DMS53 treated with DMSO at 0.1 percent for 48 hours (cell line): Measurements from ENCODE around the gene COL6A3.
"Not testable (repeated sequence)": the region's sequence is repeated elsewhere in the genome, so short reads cannot be mapped to it uniquely, and the experiment has no call there.

Experiments
- DNase-seq: peaks from one replicate; lab custom pipeline; 2025; ENCODE audit not compliant: unreplicated experiment; lab: John Stamatoyannopoulos, UW

Gene COL6A3

DNA sequence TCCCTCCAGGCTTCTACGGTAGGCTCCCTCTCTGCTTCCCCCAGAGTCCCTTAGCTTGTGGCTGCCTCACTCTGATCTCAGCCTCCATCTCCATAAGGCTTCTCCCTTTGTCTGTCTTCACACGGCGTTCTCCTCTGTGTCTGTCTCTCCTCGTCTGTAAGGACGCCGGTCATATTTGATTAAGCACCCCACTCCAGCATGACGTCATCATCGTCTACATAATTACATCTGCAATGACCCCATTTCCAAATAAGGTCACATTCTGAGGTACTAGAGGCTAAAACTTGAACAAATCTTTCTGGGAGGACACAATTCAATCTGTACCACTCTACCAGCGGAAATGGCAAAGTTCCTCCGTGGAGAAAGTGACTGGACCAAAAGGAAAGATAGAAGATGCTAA, 8.3 kb upstream of the COL6A3 start:
- DNase-seq = no peak

DNA sequence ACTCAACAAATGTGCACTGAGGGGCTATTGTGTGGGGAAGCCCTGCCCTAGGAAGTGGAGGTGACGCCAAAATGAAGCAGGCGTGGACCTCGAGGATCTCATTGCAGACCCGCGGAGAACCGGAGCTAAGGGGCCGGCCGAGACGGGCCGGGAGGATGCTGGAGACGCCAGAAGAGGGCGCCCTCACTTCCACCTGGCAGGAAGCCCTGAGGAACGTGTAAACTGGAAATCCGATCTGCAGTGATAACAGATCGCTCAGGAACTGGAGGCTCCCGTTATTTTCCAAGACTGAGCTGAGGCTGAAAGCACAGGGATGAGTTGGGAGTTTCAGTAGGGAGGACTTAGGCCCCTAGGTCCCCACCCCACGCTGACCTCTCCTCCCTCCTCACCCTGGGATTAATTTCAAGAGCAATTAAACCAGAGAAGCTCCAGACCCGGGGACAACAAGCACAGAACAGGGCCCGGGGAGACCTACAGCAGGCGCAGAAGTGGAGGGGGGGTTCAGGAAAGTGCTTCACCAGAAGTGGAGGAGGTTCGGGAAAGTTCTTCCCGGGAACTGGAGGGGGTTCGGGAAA, 7.7 kb upstream of the COL6A3 start:
- peak; percentile 91 for DNase-seq

DNA sequence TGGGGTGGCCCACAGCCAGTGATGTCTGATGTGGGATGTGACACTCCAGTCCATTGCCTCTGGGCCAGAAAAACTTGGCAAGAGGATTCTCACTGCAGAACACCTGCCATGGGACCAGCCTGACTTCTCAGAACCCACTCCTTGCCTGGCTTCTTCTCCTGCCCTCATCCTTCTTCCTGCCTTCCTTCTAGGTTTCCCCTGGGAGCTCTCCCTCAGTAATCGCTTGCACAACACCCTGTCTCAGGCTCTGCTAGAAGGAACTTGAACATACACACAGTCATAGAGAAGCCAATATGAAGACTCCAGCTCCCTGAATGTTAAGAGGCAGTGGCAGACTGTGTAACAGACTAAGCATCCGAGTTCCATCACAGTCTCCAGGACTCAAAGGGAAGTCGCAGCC, 4.3 kb upstream of the COL6A3 start:
- no peak for DNase-seq

DNA sequence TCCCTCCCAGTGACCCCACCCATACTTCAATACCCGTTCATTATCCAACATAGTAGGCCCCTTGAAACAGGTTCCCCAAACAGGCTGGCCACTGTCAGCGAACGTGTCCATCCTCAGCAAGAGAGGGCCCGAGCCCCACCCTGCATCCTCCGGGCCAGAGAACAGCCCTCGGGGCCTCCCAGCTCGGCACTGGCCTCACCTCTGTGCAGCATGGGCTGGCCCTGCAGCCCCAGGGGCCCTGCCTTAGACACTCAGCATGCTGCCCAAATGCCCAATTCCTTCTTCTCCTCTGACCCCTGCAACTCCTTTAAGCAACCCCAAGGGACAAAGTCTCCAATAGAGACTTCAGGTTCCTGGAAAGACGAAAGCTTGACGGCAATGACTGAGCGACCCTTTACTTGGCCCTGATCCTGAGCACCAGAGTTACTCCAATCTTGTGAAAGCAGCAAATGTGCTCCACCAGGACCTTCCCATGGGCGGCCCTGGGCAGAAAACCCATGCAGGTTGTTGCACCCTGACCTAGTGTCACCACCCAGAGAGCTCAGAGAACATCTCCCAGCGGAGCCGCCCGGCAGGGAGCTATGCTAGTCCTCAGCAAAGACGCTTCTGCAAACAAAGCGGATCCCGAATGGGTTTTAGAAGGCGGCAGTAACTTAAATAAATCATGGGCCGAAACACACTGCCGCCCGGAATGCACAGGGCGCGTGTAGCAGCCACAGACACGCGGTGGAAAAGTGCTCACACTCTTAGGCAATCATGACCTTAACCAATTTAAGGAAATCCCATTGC, 782 bp downstream of the COL6A3 start:
- DNase-seq = no peak

DNA sequence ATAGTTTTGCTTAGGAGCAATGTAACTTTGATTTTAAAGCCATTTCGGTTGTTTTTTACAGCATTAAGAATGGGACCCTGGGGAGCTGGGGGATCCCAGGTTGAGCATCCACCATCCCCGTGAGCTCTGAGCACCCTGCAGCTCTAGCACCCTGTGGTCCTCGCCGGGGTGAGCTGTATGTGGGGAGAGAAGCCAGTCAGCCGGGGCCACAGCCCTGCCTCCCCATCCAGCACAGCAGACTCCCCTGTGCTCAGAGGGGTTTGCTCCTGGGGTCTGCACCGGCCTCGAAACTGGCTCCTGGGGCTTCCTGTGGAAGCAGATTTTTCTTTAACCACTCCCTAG, 1.3 kb downstream of the COL6A3 start:
- DNase-seq = no peak

DNA sequence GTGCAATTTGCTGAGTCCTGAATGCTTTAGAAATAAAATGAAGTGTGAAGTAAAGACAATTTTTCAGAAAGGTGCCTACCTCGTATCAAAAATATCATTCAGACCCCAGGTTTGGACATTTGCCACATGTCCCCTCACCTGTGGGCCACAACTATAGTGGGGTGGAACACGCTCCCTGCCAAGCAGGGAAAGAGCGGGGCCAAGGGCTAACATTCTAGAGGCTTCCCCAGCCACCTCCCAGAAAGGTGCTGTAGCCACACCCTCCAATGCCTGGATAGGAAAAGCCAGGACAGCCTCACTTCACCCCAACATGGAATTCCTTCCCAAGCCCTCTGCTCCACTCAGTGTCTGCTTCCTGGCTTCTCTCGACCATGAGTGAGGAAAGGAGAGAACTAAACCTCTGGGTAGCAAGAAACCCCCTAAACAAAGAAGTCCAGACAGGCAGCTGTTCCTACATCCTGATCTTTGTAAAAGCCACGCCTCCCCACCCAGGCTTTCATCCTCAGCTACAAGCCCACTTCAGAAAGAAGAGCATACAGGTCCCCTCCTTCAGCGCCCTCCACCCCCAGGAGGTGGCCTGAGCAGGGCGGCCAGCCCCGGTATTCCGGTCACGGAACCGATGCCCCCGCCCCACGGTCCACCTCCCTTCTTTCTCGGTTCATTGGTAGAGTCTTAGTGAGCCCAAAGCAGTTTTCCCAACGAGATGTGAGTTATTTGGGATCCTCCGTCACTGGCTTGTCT, 2.1 kb downstream of the COL6A3 start:
- DNase-seq = no peak

DNA sequence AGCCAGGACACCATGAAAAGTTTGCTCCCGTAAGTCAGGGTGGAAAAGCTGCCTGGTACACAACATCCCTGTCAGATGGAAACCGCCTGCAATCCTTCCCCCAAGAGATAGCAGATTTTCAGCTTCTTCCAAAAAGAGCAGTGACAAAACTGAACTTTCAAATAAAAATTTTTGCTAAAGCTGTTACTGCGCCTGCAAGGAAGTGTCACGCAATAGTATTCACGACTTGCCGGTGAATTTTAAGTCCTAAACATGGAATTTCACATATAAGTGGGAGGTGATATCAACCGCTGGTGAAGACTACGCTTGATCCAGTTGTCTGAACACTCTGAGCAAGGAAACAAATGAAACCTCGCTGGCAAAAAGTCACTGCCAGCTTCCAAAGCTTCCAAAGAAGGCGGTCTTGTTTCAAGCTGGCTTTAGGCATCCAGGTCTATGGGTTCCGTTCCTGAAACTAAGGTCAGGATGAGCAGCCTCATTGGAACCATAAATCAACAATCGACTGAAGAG, 2.8 kb downstream of the COL6A3 start:
- DNase-seq = no peak

DNA sequence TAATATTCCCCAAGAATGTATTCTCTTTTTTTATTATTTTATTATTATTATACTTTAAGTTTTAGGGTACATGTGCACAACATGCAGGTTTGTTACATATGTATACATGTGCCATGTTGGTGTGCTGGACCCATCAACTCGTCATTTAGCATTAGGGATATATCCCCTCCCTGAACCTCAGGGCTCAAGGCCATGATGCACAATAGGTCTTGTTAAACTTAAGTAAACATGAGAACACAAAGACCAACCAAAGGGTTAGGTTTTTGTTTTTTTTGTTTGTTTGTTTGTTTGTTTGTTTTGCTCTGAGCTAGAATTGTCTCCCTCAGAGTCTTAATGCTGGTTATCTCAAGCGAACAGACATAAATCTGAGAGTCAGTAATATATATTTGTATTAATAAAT, 4.7 kb downstream of the COL6A3 start:
- DNase-seq = not testable (repeated sequence)

DNA sequence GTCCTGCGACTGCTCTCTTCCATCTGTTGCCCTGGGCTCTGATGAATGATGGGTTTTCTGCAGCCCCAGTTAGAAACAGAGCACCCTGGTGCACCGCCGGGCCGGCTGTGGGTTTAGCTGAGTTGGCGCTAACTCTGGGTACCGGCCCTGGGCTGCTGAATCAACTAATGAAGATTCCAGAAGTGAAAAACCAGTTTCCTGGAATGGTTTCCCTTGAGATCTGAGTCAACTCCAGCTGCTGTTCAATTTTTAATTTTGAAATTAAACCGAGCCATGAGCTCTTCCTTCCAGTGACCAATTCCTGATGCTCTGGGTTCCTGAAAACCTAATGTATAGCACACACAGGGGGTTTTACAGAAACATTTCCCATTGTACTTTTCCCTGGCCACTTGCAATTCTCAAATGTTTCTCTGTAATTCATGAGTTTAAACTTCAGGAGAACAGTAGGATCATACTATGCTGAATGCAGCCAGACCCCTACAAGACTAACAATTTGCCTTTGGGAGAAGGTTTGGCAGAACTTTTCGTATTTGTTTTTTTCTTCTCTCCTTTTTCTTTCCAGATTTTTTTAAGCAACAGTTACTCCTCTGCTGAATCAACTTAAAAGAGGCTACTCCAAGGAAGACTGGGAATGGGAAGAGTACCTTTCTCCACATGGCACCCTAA, 5.5 kb downstream of the COL6A3 start:
- no peak for DNase-seq

DNA sequence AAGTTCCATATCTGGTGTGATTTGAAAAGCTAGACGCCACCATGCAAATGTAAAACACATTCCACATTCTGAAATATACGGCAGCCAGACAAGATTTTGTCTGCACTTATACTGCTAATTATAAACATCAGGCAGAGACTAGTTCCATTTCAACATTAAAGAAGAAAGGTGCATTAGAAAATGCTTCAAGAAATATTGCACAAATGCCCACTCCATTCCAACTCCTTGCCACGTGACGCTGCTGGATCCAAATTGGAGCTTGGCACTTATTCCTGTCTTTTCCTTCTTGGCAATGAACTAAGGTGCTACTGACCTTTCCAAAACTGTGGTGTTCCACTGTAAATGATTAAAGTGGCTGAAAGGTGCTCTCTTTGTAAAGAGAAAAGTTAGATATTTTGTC, 6.3 kb downstream of the COL6A3 start:
- DNase-seq = no peak

DNA sequence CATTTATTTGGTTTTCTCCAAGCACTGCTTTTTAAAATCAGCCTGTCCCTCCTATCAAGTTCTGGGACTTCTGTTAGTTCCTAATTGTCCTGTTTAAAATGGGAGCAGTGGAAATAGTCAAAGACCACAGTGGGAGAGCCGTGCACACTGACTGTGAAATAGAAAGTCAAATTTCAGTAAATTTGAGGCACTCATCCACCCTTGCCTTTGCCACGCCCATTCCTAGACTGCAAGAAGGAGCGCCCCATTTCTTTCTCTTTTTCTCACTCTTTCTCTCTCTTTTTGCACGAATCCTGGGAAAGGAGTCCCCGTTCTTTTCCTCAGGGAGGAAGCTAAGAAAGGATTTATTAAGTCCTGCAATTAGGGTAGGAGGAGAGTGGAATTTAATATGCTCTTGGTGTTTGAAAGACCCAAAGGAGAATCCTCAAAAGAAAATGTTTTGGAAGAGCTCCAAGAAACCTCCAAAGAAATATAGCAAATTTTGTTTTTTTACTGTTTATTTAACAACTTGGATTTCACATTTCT, 7.5 kb downstream of the COL6A3 start:
- no peak for DNase-seq

DNA sequence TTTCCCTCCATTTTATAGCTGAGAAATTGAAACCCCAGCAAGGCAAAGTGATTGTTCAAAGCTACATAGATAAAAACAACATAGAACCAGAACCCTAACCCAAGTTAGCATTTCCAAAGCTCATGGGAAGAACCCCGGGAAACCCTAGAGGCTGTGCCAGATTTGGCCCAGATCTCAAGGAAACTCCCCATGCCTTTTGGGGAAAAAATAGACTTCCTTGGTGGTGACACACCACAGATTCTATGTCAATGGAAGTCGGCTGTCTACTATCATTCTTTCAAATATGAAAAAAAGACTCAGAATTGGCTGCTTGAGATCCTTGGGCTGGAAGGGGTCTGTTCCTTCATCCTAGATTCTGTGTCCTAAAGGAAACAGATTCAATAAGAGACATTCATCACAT, 8.4 kb downstream of the COL6A3 start:
- no peak for DNase-seq

DNA sequence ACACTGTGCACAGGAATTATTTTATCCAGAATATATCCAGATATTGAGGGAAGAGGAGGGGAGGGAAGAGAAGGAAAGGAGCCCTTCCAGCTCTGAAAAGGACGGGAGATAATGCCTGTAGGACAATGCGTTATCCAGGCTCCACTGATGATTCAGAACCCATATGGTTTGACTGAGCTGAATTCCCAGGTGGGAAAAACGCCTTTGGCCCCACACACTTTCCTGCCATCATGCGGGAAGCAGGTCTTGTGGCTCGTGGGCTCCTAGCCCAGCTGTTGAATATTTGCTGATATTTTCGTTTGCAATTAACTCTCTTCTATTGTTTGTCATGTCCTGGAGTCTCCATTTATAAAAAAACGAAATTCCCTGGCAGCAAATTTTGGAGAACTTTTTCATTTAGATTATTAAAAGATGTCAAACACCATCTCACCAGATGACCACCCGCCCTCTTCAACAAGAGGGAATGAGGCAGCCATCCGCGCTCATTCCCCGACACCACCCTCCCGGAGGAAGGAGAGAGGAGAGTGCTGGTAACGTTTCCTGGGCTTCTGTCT, 8.9 kb downstream of the COL6A3 start:
- DNase-seq = no peak

DNA sequence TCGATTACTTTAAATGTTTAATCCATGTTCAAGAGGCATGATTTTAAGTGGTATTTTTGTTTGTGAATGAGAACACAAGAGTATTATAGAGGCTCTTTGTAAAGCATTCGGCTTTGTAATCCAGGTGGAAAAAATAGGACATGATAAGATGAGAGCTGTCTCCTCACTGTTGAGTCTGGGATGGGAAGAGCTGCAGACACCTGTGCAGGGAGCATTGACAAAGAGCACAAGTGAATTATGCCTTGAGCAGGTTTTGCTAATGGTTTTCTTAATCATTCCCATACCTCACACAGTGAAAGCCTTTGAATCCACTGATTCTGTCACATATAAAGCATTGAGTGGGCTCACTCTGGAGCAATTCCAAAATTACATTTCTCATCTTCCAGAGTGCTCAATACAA, 9.6 kb downstream of the COL6A3 start:
- no peak for DNase-seq

DNA sequence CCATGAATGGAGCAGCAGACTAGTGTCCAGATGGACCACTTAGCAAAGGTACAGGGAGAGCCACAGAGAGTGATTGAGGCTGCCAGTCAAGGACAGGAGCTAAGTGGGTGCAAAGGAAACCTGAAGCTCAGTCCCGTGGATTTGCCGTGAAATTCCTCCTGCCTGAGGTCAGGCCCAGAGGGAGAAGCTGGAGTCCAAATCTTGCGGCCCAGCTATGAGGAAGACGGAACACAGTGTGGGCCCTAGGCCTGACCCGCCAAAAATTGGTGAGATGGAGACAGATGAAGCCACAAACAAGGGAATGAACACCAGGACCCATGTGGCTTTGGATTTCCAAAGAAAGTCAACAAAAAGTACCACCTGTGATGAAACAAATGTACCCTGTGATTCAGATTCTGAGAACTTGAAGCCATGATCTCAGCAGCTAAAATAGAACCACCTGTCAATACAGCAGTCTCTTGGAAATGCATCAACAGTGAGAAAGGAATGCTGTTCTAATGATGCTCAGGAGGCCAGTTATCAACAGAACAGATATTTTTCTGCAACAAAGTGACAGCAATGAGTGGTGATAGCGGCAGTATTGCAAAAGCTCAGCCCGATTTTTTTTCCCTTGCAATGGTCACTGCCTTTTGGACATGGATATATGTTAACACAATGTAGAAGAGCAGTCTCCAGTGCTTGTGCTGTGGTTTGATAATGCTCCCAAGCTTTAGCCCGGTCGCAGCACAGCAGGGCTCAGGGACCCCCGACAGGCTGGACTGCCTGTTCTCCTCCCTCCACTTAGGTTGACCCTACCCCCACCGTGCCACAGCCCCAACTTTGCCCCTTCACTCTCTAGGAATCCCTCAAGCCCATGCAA, 10.7 kb downstream of the COL6A3 start:
- DNase-seq = no peak

DNA sequence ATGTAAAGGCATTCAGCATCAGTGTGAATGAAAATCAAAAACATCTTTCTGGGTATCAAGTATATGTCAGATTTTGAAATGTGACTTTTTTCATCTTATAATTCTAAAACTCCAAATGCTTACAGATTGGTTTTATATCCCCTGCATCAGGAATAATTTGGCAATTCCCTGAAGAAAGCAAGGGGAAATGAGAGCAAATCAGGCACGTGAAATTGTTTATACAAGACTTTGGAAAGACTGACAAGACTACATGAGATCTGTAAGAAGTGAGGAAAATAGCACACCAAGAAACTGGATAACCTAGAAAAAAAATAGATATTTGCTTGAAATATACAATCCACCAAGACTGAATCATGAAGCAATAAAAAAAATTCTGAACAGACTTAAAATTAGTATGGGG, 13.8 kb downstream of the COL6A3 start:
- DNase-seq = no peak

DNA sequence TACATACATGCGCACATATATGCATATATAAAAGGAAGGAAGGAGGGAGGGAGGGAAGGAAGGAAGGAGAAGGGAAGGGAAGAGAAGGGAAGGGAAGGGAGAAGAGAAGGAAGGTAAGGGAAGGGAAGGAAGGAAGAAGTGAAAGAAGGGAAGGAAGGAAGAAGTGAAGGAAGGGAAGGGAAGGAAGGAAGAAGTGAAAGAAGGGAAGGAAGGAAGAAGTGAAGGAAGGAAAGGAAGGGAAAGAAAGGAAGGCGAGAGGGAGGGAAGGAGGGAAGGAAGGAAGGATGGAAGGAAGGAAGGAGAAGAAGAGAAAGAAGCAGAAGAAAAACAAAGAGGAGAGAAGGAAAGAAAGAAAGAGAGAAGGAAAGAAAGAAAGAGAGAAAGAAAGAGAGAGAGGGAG, 16.9 kb downstream of the COL6A3 start:
- no peak for DNase-seq

DNA sequence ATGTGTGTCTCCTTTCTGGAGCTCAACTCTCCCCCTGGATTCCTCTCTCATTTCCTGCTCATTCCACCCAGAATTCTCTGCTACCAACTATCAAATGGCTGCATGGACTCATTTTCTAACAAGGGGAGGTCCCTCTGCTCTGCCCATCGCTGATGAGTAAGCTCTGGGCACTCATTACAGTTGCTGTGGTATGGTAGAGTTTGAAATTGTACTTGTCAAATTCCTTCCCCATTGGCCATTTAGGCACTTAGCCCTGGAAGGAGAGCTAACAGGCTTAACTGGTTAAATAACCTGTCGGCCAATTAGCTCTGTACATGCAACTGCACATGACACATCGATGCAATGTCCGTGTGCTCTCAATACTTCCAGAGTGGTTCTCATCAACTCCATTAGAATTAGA, 20.4 kb downstream of the COL6A3 start:
- DNase-seq = no peak

DNA sequence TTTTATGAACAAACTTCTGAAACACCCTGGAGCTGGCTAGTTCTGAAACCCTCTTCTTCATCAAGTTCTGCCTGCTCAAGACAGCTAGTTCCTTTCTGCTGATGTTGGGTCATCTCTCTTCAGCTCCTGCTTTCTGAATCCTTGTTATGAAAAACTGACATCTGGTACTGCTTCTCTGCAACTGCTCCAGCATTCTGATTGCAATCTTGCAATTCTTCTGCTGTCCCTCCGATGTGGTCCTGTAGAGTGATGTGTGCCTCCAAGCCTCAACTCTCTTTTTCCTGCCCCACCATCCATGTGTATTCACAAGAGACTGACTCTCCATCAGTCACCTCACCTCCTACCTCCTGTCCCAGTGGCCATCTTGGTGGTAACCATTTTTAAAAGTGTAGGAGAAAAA, 21.8 kb downstream of the COL6A3 start:
- DNase-seq = no peak

DNA sequence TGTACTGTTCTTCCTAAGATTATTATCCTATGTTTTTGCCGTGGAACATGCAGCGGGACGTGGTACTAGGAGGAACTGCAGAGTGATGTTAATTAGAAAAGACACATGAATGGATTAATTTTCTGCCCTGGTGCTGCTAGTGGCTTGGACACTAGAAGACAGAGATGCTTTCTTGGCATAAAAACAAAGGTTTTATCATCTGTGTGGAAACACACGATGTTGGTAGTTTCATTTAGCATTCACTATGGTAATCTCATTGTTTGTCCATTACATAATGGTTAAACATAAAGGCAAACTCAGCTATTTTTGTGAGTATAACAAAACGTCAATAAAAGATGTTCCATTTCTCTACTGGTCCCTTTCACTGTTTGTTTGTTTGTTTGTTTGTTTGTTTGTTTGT, 22.8 kb downstream of the COL6A3 start:
- DNase-seq = no peak
